GM23338 (cell line): Measurements from ENCODE around the gene CLCF1.

Source experiments
- EZH2 ChIP-seq: fragments of 200-600 bp; sonication (generic); IDR thresholded peaks from one replicate; pipeline ENCODE4 v1.8.0; 2017; ENCODE audit warnings: antibody characterized with exemption, mild to moderate bottlenecking, low read depth; ENCODE audit not compliant: unreplicated experiment
- JUNB ChIP-seq: IDR thresholded peaks from one replicate; pipeline ENCODE4 v1.6.1; 2016; ENCODE audit warnings: antibody characterized with exemption; ENCODE audit not compliant: unreplicated experiment
- TF ChIP-seq, protein P1 (sequence below), 2 experiments: fragments of 200-600 bp in 1 of 2; sonication (generic) in 1 of 2; conservative IDR thresholded peaks; 2 replicates each; pipeline versions ENCODE4 v1.5.1 to v1.6.1; 2016 to 2017; ENCODE audit warnings: antibody characterized with exemption in 2 of 2, low read depth in 2 of 2, mild to moderate bottlenecking in 2 of 2, moderate library complexity in 1 of 2

DNA sequence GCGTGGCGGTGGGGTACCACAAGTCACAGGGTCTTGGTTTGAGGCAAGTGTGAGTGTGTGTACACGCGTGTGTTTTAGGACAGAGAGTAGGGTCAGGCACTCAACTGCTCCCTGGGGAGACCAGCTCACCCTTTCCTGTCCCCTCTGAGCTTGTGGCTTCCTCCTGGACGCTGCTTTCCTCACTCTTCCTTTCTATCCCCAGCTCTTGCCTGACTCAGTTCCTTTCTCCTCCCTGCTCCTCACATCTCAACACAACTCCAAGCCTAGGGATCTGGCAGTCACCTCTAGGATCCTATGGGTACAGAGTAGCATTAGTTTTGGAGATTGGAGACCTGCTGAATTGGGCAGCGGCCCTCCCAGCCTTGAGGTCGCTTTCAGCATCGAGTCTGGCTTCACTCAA, 4.1 kb downstream of the CLCF1 start:
- no peak for TF ChIP-seq EZH2
- no peak for TF ChIP-seq JUNB
- TF ChIP-seq, protein P1, sequence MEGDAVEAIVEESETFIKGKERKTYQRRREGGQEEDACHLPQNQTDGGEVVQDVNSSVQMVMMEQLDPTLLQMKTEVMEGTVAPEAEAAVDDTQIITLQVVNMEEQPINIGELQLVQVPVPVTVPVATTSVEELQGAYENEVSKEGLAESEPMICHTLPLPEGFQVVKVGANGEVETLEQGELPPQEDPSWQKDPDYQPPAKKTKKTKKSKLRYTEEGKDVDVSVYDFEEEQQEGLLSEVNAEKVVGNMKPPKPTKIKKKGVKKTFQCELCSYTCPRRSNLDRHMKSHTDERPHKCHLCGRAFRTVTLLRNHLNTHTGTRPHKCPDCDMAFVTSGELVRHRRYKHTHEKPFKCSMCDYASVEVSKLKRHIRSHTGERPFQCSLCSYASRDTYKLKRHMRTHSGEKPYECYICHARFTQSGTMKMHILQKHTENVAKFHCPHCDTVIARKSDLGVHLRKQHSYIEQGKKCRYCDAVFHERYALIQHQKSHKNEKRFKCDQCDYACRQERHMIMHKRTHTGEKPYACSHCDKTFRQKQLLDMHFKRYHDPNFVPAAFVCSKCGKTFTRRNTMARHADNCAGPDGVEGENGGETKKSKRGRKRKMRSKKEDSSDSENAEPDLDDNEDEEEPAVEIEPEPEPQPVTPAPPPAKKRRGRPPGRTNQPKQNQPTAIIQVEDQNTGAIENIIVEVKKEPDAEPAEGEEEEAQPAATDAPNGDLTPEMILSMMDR (conservative IDR thresholded peaks at IDR 0.05; ENCODE audit: low read depth in 2 of 2), result no peak
